ENCODE results near the gene ZKSCAN3. TPM values are rescaled to one million over a fixed set of nuclear protein-coding genes. Genes with fewer than 3 reads are reported as not detected.
A peak's percentile ranks its signal among the peaks of the same experiment; 100 is the strongest.
"Not testable (repeated sequence)": the region's sequence is repeated elsewhere in the genome, so short reads cannot be mapped to it uniquely, and the experiment has no call there.

ZKSCAN3 gene
- total RNA-seq (11.0 and 11.9 TPM in 2 replicates), polyA plus RNA-seq (3.6 and 4.0 TPM in 2 replicates), polyA minus RNA-seq (2.6 and 3.1 TPM in 2 replicates)
- total RNA-seq (2013) = 7.8 TPM

DNA sequence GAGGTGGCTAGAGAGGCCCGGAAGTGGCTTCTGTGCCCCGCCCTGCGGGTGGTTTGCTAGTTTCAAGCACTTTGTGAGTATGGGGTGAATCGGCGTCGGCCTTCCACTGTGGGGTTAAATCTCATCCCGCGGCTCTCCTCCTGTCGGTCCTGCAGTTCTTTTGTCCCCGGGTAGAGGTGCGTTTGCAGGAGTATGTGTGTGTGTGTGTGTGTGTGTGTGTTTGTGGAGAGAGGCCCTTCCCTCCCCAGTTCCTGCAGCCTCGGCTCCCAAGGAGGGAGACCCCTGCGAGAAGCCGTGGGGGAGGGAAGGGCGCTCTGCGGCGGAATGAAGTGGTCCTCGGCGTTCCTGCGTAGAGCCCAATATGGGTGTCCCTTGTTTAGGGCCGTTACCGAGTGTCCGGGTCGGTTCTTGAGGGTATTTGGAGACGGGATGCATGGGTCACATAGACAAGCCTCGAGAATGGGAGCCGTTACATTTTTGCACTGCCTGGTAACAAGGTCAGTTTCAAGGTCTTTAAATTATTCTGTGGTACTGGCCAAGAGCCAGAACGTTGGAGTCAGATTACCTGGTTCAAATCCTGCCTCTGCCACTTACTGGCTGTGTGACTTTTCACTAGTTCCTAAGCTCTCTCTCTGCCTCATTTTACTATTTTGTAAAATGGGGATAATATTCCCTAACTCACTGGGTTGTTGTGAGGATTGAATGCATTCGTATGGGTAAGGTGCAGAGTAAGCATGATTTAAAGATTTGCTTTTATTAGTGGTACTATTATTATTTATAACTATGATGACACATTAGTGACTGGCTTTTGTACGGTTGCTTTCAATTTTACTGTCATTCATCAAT, at the start of gene ZKSCAN3:
Gene ZKSCAN3 (plus strand): TSS at position 56 of the 846 bp plus-strand sequence. CDS start 9,640 bp downstream, outside the sequence.
- H3K4me3 ChIP-seq (ENCODE audit: control extremely low read depth in 1 of 5, extremely low read depth in 1 of 5, insufficient read depth in 1 of 5, low read depth in 2 of 5, low read length in 4 of 5) = peak within 1 kb of the TSS; percentile 59 to 88 (median 77)
- peaks cover 0 to 6% (median 0%) of the 10 kb centered on the region in 3 donors for H3K9me3 ChIP-seq (ENCODE audit: control extremely low read depth in 1 of 3, control insufficient read depth in 2 of 3, insufficient read depth in 1 of 3, low read length in 2 of 3)
- Mint-ChIP-seq H3K27me3 (peaks cover 8% of the 10 kb centered on the region), H3K9me3 (ENCODE audit: insufficient read depth) (no peaks in the 10 kb centered on the region), H3K27ac (peak within 1 kb of the TSS; percentile 83), H3K4me3 (peak within 1 kb of the TSS; percentile 92), H3K4me1 (peaks cover 23% of the 10 kb centered on the region)
- H3K4me2 ChIP-seq (replicated peaks; ENCODE audit: low read depth, low read length, poor library complexity, severe bottlenecking) = peak within 1 kb of the TSS; percentile 77
- ATAC-seq (ENCODE audit: low read depth) (peak; percentile 99), DNase-seq (peak; percentile 81)
- no peaks in the 10 kb centered on the region for H3K36me3 ChIP-seq (replicated peaks in 1 of 2; ENCODE audit: control extremely low read depth in 1 of 2, control insufficient read depth in 1 of 2, extremely low read depth in 1 of 2, insufficient read depth in 2 of 2, low read length in 1 of 2)
- H3K9ac ChIP-seq (ENCODE audit: low read length) = peak within 1 kb of the TSS; percentile 69
- intact Hi-C loops (cut with micrococcal nuclease) = loop anchor here (1.0 to 2.0 kb wide), 5 partner anchors 14 to 213 kb away; partner anchors contain the start of genes ZSCAN12, ZSCAN26 and ZSCAN31
- peaks cover 55% of the 10 kb centered on the region for H3K79me2 ChIP-seq (ENCODE audit: control insufficient read depth, insufficient read depth, low read length)
- ChIA-PET CTCF (interaction anchor here (0.6 to 1.3 kb wide), 5 partner anchors 31 to 245 kb away, joined by 3 to 7 read pairs (median 4); partner anchors contain the start of gene ZSCAN26), POLR2A (interaction anchor here (0.9 to 1.3 kb wide), 2 partner anchors 15 to 33 kb away, joined by 4 to 7 read pairs; no protein-coding TSS in a partner anchor)
- H2AFZ ChIP-seq (ENCODE audit: insufficient read depth, low read depth, low read length, poor library complexity, severe bottlenecking) = peak within 1 kb of the TSS; percentile 91
- H3K4me1 ChIP-seq (ENCODE audit: control insufficient read depth in 2 of 2, insufficient read depth in 2 of 2, low read length in 2 of 2) = peaks cover 10 to 11% of the 10 kb centered on the region in 2 donors
- peaks cover 0 to 3% (median 0%) of the 10 kb centered on the region in 4 experiments for H3K27me3 ChIP-seq (replicated peaks in 1 of 4; ENCODE audit: control extremely low read depth in 1 of 4, control insufficient read depth in 3 of 4, insufficient read depth in 4 of 4, low read length in 3 of 4)
- peaks cover 5% of the 10 kb centered on the region for H4K20me1 ChIP-seq (ENCODE audit: control insufficient read depth, insufficient read depth, low read length, poor library complexity, severe bottlenecking)
- TF ChIP-seq, protein P1, sequence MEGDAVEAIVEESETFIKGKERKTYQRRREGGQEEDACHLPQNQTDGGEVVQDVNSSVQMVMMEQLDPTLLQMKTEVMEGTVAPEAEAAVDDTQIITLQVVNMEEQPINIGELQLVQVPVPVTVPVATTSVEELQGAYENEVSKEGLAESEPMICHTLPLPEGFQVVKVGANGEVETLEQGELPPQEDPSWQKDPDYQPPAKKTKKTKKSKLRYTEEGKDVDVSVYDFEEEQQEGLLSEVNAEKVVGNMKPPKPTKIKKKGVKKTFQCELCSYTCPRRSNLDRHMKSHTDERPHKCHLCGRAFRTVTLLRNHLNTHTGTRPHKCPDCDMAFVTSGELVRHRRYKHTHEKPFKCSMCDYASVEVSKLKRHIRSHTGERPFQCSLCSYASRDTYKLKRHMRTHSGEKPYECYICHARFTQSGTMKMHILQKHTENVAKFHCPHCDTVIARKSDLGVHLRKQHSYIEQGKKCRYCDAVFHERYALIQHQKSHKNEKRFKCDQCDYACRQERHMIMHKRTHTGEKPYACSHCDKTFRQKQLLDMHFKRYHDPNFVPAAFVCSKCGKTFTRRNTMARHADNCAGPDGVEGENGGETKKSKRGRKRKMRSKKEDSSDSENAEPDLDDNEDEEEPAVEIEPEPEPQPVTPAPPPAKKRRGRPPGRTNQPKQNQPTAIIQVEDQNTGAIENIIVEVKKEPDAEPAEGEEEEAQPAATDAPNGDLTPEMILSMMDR (IDR thresholded peaks at IDR 0.05) = no peak
- TF ChIP-seq EZH2 (IDR thresholded peaks at IDR 0.05; ENCODE audit: borderline replicate concordance, insufficient read depth, low read depth, low read length, poor library complexity, severe bottlenecking) = no peak
- 0% methylated on average over 26 of the region's 30 CpGs for WGBS (ENCODE audit: insufficient coverage)
- peak within 1 kb of the TSS; percentile 26 to 58 for H3K27ac ChIP-seq (ENCODE audit: low read length in 2 of 2)

DNA sequence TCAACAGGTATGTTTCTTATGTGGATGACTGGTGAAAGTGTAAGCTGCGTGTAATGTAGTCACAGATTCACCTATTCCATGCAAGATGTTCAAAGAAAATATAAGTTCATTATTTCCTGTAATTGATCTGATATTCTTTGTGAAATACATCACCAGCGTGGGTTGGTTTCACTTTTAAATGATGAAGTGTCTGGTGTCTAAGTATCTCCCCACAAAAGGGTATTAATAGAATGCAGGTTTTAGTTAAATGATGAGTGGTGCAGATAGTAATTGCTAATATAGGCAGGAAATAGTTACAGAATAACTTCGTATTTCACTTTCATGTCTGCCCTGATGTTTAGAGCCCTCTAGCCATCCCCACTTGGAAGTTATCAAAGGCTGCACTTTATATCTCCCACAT, 46.2 kb upstream of the ZKSCAN3 start:
- Histone ChIP-seq H3K9me3 (ENCODE audit: control extremely low read depth in 1 of 3, control insufficient read depth in 2 of 3, insufficient read depth in 1 of 3, low read length in 2 of 3) (no peaks in the 10 kb centered on the region), H3K4me3 (ENCODE audit: control extremely low read depth in 1 of 5, extremely low read depth in 1 of 5, insufficient read depth in 1 of 5, low read depth in 2 of 5, low read length in 4 of 5) (no peak overlapping the region), H3K4me2 (replicated peaks; ENCODE audit: low read depth, low read length, poor library complexity, severe bottlenecking) (no peak overlapping the region), H3K79me2 (ENCODE audit: control insufficient read depth, insufficient read depth, low read length) (no peaks in the 10 kb centered on the region), H2AFZ (ENCODE audit: insufficient read depth, low read depth, low read length, poor library complexity, severe bottlenecking) (no peak overlapping the region), H3K4me1 (ENCODE audit: control insufficient read depth in 2 of 2, insufficient read depth in 2 of 2, low read length in 2 of 2) (no peaks in the 10 kb centered on the region), H4K20me1 (ENCODE audit: control insufficient read depth, insufficient read depth, low read length, poor library complexity, severe bottlenecking) (no peaks in the 10 kb centered on the region), H3K9ac (ENCODE audit: low read length) (no peak overlapping the region), H3K27ac (ENCODE audit: low read length in 2 of 2) (no peak overlapping the region), H3K36me3 (replicated peaks in 1 of 2; ENCODE audit: control extremely low read depth in 1 of 2, control insufficient read depth in 1 of 2, extremely low read depth in 1 of 2, insufficient read depth in 2 of 2, low read length in 1 of 2) (no peaks in the 10 kb centered on the region), H3K27me3 (replicated peaks in 1 of 4; ENCODE audit: control extremely low read depth in 1 of 4, control insufficient read depth in 3 of 4, insufficient read depth in 4 of 4, low read length in 3 of 4) (no peaks in the 10 kb centered on the region)
- Mint-ChIP-seq H3K9me3 (ENCODE audit: insufficient read depth) (no peaks in the 10 kb centered on the region), H3K4me3 (no peak overlapping the region), H3K27me3 (no peaks in the 10 kb centered on the region), H3K4me1 (peaks cover 8% of the 10 kb centered on the region), H3K27ac (no peak overlapping the region)
- no peak for DNase-seq
- no peak for ATAC-seq (ENCODE audit: low read depth)
- no CpG with 5 or more reads among the region's 3 CpGs for WGBS (ENCODE audit: insufficient coverage)
- TF ChIP-seq EZH2 (IDR thresholded peaks at IDR 0.05; ENCODE audit: borderline replicate concordance, insufficient read depth, low read depth, low read length, poor library complexity, severe bottlenecking) = no peak
- TF ChIP-seq, protein P1 (IDR thresholded peaks at IDR 0.05) = no peak
- ChIA-PET POLR2A (no interaction called here), CTCF (no interaction called here)
- intact Hi-C loops (cut with micrococcal nuclease) = no loop called here

DNA sequence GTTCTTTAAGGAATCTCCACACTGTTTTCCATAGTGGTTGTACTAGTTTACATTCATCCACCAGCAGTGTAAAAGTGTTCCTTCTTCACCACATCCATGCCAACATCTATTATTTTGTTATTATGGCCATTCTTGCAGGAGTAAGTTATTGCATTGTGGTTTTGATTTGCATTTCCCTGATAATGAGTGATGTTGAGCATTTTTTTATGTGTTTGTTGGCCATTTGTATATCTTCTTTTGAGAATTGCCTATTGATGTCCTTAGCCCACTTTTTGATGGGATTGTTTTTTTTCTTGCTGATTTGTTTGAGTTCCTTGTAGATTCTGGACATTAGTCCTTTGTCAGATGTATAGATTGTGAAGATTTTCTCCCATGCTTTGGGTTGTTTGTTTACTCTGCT, 43.4 kb upstream of the ZKSCAN3 start:
- H3K9ac ChIP-seq (ENCODE audit: low read length); H3K4me2 ChIP-seq (replicated peaks; ENCODE audit: low read depth, low read length, poor library complexity, severe bottlenecking); ATAC-seq (ENCODE audit: low read depth); POLR2A ChIA-PET; CTCF ChIA-PET; DNase-seq; H3K4me1 ChIP-seq (ENCODE audit: control insufficient read depth in 2 of 2, insufficient read depth in 2 of 2, low read length in 2 of 2); intact Hi-C loops (cut with micrococcal nuclease); H3K4me3 Mint-ChIP-seq; H3K27ac Mint-ChIP-seq; H3K27ac ChIP-seq (ENCODE audit: low read length in 2 of 2); H3K4me1 Mint-ChIP-seq; H3K4me3 ChIP-seq (ENCODE audit: control extremely low read depth in 1 of 5, extremely low read depth in 1 of 5, insufficient read depth in 1 of 5, low read depth in 2 of 5, low read length in 4 of 5); H3K9me3 ChIP-seq (ENCODE audit: control extremely low read depth in 1 of 3, control insufficient read depth in 2 of 3, insufficient read depth in 1 of 3, low read length in 2 of 3); H4K20me1 ChIP-seq (ENCODE audit: control insufficient read depth, insufficient read depth, low read length, poor library complexity, severe bottlenecking); H2AFZ ChIP-seq (ENCODE audit: insufficient read depth, low read depth, low read length, poor library complexity, severe bottlenecking); H3K27me3 ChIP-seq (replicated peaks in 1 of 4; ENCODE audit: control extremely low read depth in 1 of 4, control insufficient read depth in 3 of 4, insufficient read depth in 4 of 4, low read length in 3 of 4); H3K36me3 ChIP-seq (replicated peaks in 1 of 2; ENCODE audit: control extremely low read depth in 1 of 2, control insufficient read depth in 1 of 2, extremely low read depth in 1 of 2, insufficient read depth in 2 of 2, low read length in 1 of 2); H3K79me2 ChIP-seq (ENCODE audit: control insufficient read depth, insufficient read depth, low read length); H3K27me3 Mint-ChIP-seq; H3K9me3 Mint-ChIP-seq (ENCODE audit: insufficient read depth): not testable (repeated sequence)

Measured in B cell (primary cell).